CD4-positive, alpha-beta memory T cell (primary cell): Measurements from ENCODE around the gene SLC39A10. TPM values are rescaled to one million over a fixed set of nuclear protein-coding genes. Genes with fewer than 3 reads are reported as not detected.

Experiments
- CTCF ChIA-PET: fragments of 350-600 bp; sonication (Branson Sonifier 250); formaldehyde crosslinking; loops from one replicate; lab custom pipeline; 2021; ENCODE audit warnings: inconsistent platforms; ENCODE audit not compliant: partially characterized antibody; lab: Charles Lee
- POLR2A ChIA-PET: fragments of 350-600 bp; sonication (Branson Sonifier 250); formaldehyde crosslinking; loops from one replicate; lab custom pipeline; 2021; ENCODE audit not compliant: partially characterized antibody; lab: Charles Lee
- DNase-seq, 5 donors: peaks; one replicate each; pipeline versions ENCODE4 v3.0.0 to v3.0.0-alpha.2; 2020 to 2022; ENCODE audit warnings: mixed read lengths in 1 of 5
- H3K27ac ChIP-seq: one replicate; pipeline ENCODE4 v1.7.0; 2013; ENCODE audit warnings: low read depth, low read length
- H3K27me3 ChIP-seq: 2 replicates; pipeline ENCODE4 v1.7.0; 2013; ENCODE audit warnings: mild to moderate bottlenecking, low read length, moderate library complexity; ENCODE audit not compliant: insufficient read depth
- H3K36me3 ChIP-seq: 2 replicates; pipeline ENCODE4 v1.7.0; 2013; ENCODE audit warnings: mild to moderate bottlenecking, low read length, moderate library complexity; ENCODE audit not compliant: insufficient read depth
- H3K4me1 ChIP-seq: 2 replicates; pipeline ENCODE4 v1.7.0; 2013; ENCODE audit warnings: mild to moderate bottlenecking, low read length, moderate library complexity; ENCODE audit not compliant: insufficient read depth
- H3K4me3 ChIP-seq, 2 donors: one replicate each; pipeline ENCODE4 v1.7.0; 2013; ENCODE audit warnings: low read length in 2 of 2, mild to moderate bottlenecking in 1 of 2
- H3K9me3 ChIP-seq, 2 donors: one replicate each; pipeline ENCODE4 v1.7.0; 2013; ENCODE audit warnings: low read length in 2 of 2, control low read depth in 1 of 2; ENCODE audit not compliant: control insufficient read depth in 1 of 2
- H3K27ac Mint-ChIP-seq, 7 donors: one replicate each; pipeline ENCODE4 v1.8.0; 2020 to 2021; ENCODE audit warnings: mixed read lengths in 7 of 7, mild to moderate bottlenecking in 6 of 7, inconsistent platforms in 3 of 7, moderate library complexity in 3 of 7
- H3K27me3 Mint-ChIP-seq, 2 donors: one replicate each; pipeline ENCODE4 v1.8.0; 2020 to 2021; ENCODE audit warnings: mixed read lengths in 2 of 2
- H3K36me3 Mint-ChIP-seq, 2 donors: one replicate each; pipeline ENCODE4 v1.8.0; 2020 to 2021; ENCODE audit warnings: mixed read lengths in 2 of 2, inconsistent platforms in 1 of 2, mild to moderate bottlenecking in 1 of 2
- H3K4me1 Mint-ChIP-seq, 4 donors: one replicate each; pipeline ENCODE4 v1.8.0; 2020 to 2021; ENCODE audit warnings: mixed read lengths in 4 of 4, mild to moderate bottlenecking in 1 of 4
- H3K4me3 Mint-ChIP-seq, 8 donors: one replicate each; pipeline ENCODE4 v1.8.0; 2020 to 2021; ENCODE audit warnings: mixed read lengths in 8 of 8, mild to moderate bottlenecking in 7 of 8, moderate library complexity in 6 of 8, inconsistent platforms in 3 of 8
- H3K9me3 Mint-ChIP-seq, 8 donors: one replicate each; pipeline ENCODE4 v1.8.0; 2020 to 2021; ENCODE audit warnings: mixed read lengths in 8 of 8, mild to moderate bottlenecking in 5 of 8, inconsistent platforms in 3 of 8, moderate library complexity in 1 of 8
- intact Hi-C: fragments of 100-400 bp; cut with micrococcal nuclease; formaldehyde crosslinking; loops from one replicate; pipeline ENCODE4 v1.15.1; 2023
- polyA plus RNA-seq, 2 donors: library from polyadenylated mRNA; unstranded; fragments of 300-500 nt; fragmentation: Illumina TruSeq; gene quantifications; one replicate each; pipeline ENCODE4 v1.2.3, GENCODE V29; 2021
- total RNA-seq, 2 experiments: library from RNA; stranded (reverse); gene quantifications; one replicate each; pipeline ENCODE4 v1.2.3, GENCODE V29; 2021

SLC39A10 gene
- total and polyA plus RNA-seq, 4 experiments from 2014 or later = 5.9 to 102 (median 54.4) TPM

- no peaks in the 10 kb centered on the region for H3K36me3 Mint-ChIP-seq
- H3K36me3 ChIP-seq = no peaks in the 10 kb centered on the region
- no peaks in the 10 kb centered on the region for H3K4me1 Mint-ChIP-seq
- peaks cover 1 to 3% of the 10 kb centered on the region in 2 donors for H3K27me3 Mint-ChIP-seq
- no peaks in the 10 kb centered on the region for H3K9me3 Mint-ChIP-seq
- intact Hi-C loops = no loop called here
- H3K4me1 ChIP-seq = no peaks in the 10 kb centered on the region
- no peaks in the 10 kb centered on the region for H3K27me3 ChIP-seq
- POLR2A ChIA-PET = no interaction called here
- no peaks in the 10 kb centered on the region for H3K9me3 ChIP-seq
- no peak overlapping the region for H3K4me3 Mint-ChIP-seq
- DNase-seq = no peak
- H3K4me3 ChIP-seq = no peak overlapping the region
- no peak overlapping the region for H3K27ac ChIP-seq
- CTCF ChIA-PET = no interaction called here
- H3K27ac Mint-ChIP-seq = no peak overlapping the region
These were observed 122.5 kb downstream of the SLC39A10 start for GRCh38 chr2:195779491-195779890.

- no peak overlapping the region for H3K27ac ChIP-seq
- DNase-seq = no peak
- no peak overlapping the region for H3K4me3 Mint-ChIP-seq
- H3K4me3 ChIP-seq = no peak overlapping the region
- no peak overlapping the region for H3K27ac Mint-ChIP-seq
- POLR2A ChIA-PET = no interaction called here
- H3K36me3 Mint-ChIP-seq = no peaks in the 10 kb centered on the region
- intact Hi-C loops = no loop called here
- no peaks in the 10 kb centered on the region for H3K4me1 ChIP-seq
- H3K4me1 Mint-ChIP-seq = no peaks in the 10 kb centered on the region
- no peaks in the 10 kb centered on the region for H3K9me3 Mint-ChIP-seq
- no peaks in the 10 kb centered on the region for H3K36me3 ChIP-seq
- no peaks in the 10 kb centered on the region for H3K27me3 ChIP-seq
- CTCF ChIA-PET = no interaction called here
- no peaks in the 10 kb centered on the region for H3K9me3 ChIP-seq
- peaks cover 3% of the 10 kb centered on the region in 2 donors for H3K27me3 Mint-ChIP-seq
These were observed 125.1 kb downstream of the SLC39A10 start for GRCh38 chr2:195782156-195782555.
